ENCODE results near the gene TMEM222.

DNA sequence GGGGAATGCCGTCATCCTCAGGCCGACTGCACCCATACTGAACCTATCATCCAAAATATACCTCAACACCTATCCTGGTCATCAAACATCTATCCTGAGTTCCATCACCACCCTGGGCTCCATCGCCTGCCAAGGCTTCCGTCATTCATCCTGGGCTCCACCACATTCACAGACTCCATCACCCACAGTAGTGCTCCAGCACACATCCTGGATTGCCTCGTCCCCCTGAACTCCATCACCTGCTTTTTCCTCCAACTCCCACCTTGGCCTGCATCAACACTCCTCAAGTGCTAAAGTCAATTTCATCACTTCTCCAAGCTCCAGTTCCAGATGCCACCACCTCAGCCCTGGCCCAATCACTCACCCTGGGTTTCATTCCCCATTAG is 37.0 kb downstream of the TMEM222 start:
- TF ChIP-seq, protein P1, sequence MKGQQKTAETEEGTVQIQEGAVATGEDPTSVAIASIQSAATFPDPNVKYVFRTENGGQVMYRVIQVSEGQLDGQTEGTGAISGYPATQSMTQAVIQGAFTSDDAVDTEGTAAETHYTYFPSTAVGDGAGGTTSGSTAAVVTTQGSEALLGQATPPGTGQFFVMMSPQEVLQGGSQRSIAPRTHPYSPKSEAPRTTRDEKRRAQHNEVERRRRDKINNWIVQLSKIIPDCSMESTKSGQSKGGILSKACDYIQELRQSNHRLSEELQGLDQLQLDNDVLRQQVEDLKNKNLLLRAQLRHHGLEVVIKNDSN (CRISPR knock-in tag; IDR thresholded peaks at IDR 0.05) = no peak
- TF ChIP-seq, protein P2, sequence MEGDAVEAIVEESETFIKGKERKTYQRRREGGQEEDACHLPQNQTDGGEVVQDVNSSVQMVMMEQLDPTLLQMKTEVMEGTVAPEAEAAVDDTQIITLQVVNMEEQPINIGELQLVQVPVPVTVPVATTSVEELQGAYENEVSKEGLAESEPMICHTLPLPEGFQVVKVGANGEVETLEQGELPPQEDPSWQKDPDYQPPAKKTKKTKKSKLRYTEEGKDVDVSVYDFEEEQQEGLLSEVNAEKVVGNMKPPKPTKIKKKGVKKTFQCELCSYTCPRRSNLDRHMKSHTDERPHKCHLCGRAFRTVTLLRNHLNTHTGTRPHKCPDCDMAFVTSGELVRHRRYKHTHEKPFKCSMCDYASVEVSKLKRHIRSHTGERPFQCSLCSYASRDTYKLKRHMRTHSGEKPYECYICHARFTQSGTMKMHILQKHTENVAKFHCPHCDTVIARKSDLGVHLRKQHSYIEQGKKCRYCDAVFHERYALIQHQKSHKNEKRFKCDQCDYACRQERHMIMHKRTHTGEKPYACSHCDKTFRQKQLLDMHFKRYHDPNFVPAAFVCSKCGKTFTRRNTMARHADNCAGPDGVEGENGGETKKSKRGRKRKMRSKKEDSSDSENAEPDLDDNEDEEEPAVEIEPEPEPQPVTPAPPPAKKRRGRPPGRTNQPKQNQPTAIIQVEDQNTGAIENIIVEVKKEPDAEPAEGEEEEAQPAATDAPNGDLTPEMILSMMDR (IDR thresholded peaks at IDR 0.05) = no peak
- TF ChIP-seq, protein P3, sequence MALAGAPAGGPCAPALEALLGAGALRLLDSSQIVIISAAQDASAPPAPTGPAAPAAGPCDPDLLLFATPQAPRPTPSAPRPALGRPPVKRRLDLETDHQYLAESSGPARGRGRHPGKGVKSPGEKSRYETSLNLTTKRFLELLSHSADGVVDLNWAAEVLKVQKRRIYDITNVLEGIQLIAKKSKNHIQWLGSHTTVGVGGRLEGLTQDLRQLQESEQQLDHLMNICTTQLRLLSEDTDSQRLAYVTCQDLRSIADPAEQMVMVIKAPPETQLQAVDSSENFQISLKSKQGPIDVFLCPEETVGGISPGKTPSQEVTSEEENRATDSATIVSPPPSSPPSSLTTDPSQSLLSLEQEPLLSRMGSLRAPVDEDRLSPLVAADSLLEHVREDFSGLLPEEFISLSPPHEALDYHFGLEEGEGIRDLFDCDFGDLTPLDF (CRISPR knock-in tag; IDR thresholded peaks at IDR 0.05) = no peak
- TF ChIP-seq, protein P4, sequence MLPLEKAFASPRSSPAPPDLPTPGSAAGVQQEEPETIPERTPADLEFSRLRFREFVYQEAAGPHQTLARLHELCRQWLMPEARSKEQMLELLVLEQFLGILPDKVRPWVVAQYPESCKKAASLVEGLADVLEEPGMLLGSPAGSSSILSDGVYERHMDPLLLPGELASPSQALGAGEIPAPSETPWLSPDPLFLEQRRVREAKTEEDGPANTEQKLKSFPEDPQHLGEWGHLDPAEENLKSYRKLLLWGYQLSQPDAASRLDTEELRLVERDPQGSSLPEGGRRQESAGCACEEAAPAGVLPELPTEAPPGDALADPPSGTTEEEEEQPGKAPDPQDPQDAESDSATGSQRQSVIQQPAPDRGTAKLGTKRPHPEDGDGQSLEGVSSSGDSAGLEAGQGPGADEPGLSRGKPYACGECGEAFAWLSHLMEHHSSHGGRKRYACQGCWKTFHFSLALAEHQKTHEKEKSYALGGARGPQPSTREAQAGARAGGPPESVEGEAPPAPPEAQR (CRISPR knock-in tag; IDR thresholded peaks at IDR 0.05) = no peak
- TF ChIP-seq ZNF138 (CRISPR knock-in tag; conservative IDR thresholded peaks at IDR 0.05) (no peak), SMAD3 (CRISPR knock-in tag; IDR thresholded peaks at IDR 0.05; ENCODE audit: borderline replicate concordance) (no peak), ZNF317 (CRISPR knock-in tag; IDR thresholded peaks at IDR 0.05; ENCODE audit: borderline replicate concordance, low read depth) (no peak)
- TF ChIP-seq, protein P5, sequence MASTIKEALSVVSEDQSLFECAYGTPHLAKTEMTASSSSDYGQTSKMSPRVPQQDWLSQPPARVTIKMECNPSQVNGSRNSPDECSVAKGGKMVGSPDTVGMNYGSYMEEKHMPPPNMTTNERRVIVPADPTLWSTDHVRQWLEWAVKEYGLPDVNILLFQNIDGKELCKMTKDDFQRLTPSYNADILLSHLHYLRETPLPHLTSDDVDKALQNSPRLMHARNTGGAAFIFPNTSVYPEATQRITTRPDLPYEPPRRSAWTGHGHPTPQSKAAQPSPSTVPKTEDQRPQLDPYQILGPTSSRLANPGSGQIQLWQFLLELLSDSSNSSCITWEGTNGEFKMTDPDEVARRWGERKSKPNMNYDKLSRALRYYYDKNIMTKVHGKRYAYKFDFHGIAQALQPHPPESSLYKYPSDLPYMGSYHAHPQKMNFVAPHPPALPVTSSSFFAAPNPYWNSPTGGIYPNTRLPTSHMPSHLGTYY (CRISPR knock-in tag; IDR thresholded peaks at IDR 0.05) = no peak
